Vagina (tissue), 2 donors: ENCODE measurements around the gene GRIK2.

Experiments
- CTCF ChIP-seq, 3 experiments: fragments of 450-650 bp in 2 of 3; fragments of 200-600 bp in 1 of 3; sonication (generic) in 1 of 3; IDR thresholded peaks; one replicate each; pipeline ENCODE4 v1.5.1; 2017 to 2019; ENCODE audit warnings: antibody characterized with exemption in 3 of 3, mild to moderate bottlenecking in 2 of 3, moderate library complexity in 2 of 3
- POLR2A ChIP-seq, 2 donors: fragments of 450-650 bp; IDR thresholded peaks; one replicate each; pipeline ENCODE4 v1.6.1; 2017; ENCODE audit warnings: antibody characterized with exemption in 2 of 2, mild to moderate bottlenecking in 2 of 2, moderate library complexity in 2 of 2
- POLR2AphosphoS5 ChIP-seq, 2 donors: sonication (generic); formaldehyde crosslinking; IDR thresholded peaks; one replicate each; pipeline ENCODE4 v1.9.0; 2017; ENCODE audit warnings: antibody characterized with exemption in 2 of 2, mild to moderate bottlenecking in 2 of 2, low read depth in 1 of 2; ENCODE audit not compliant: insufficient read depth in 1 of 2

GRCh38 chr6:102022281-102022680, 628.8 kb downstream of the GRIK2 start:
- no peak for TF ChIP-seq POLR2A (IDR thresholded peaks at IDR 0.05)
- TF ChIP-seq POLR2AphosphoS5 (IDR thresholded peaks at IDR 0.05; ENCODE audit: insufficient read depth in 1 of 2, low read depth in 1 of 2) = no peak
- no peak for TF ChIP-seq CTCF (IDR thresholded peaks at IDR 0.05)
